Uterus (tissue), 4 donors: Measurements from ENCODE around the gene APOA5. TPM values are rescaled to one million over a fixed set of nuclear protein-coding genes. Genes with fewer than 3 reads are reported as not detected.

Experiments used
- DNase-seq, 2 donors: peaks; one replicate each; pipeline ENCODE4 v3.0.0-alpha.2; 2019 to 2020
- H3K27ac ChIP-seq, 2 donors: fragments of 200-600 bp; sonication (generic); 1 replicate in 1 of 2; 2 replicates in 1 of 2; pipeline ENCODE4 v1.5.1; 2016 to 2018
- H3K27me3 ChIP-seq, 2 donors: fragments of 200-600 bp; sonication (generic); one replicate each; pipeline ENCODE4 v1.5.1; 2018 to 2019; ENCODE audit warnings: control low read depth in 1 of 2
- H3K36me3 ChIP-seq, 2 donors: fragments of 200-600 bp; sonication (generic); one replicate each; pipeline ENCODE4 v1.5.1; 2019; ENCODE audit warnings: control low read depth in 1 of 2
- H3K4me1 ChIP-seq, 2 donors: fragments of 200-600 bp; sonication (generic); one replicate each; pipeline ENCODE4 v1.5.1; 2018 to 2019; ENCODE audit warnings: control low read depth in 1 of 2
- H3K4me3 ChIP-seq, 2 donors: fragments of 200-600 bp; sonication (generic); 1 replicate in 1 of 2; 2 replicates in 1 of 2; pipeline ENCODE4 v1.5.1; 2018 to 2019; ENCODE audit warnings: mild to moderate bottlenecking in 1 of 2
- H3K9me3 ChIP-seq, 2 donors: fragments of 200-600 bp; sonication (generic); one replicate each; pipeline ENCODE4 v1.5.1; 2019; ENCODE audit warnings: control low read depth in 1 of 2
- POLR2A ChIP-seq, 2 donors: fragments of 450-650 bp; IDR thresholded peaks; one replicate each; pipeline ENCODE4 v1.6.1; 2016; ENCODE audit warnings: antibody characterized with exemption in 2 of 2, mild to moderate bottlenecking in 1 of 2, moderate library complexity in 1 of 2
- intact Hi-C: fragments of 100-400 bp; cut with DNase I; formaldehyde crosslinking; loops from one replicate; pipeline ENCODE4 v1.15.1; 2023; ENCODE audit warnings: low total_unique reads
- total RNA-seq, 4 donors: library from RNA; depleted of rRNA in 3 of 4; stranded (reverse); fragments of >200 nt in 3 of 4; gene quantifications; one replicate each; pipeline versions ENCODE4 v1.1.0 to v1.2.4, GENCODE V29; 2014 to 2023
- TF ChIP-seq, protein P1 (sequence below), 4 experiments: fragments of 200-600 bp in 2 of 4; fragments of 450-650 bp in 2 of 4; sonication (generic) in 2 of 4; IDR thresholded peaks; one replicate each; pipeline ENCODE4 v1.5.1; 2016 to 2019; ENCODE audit warnings: antibody characterized with exemption in 4 of 4, mild to moderate bottlenecking in 2 of 4, moderate library complexity in 1 of 4
- donor health status: DM: yes; HTN: yes; CAD: no.

The APOA5 gene
- total RNA-seq, 4 donors from 2014 or later, result not detected

DNA sequence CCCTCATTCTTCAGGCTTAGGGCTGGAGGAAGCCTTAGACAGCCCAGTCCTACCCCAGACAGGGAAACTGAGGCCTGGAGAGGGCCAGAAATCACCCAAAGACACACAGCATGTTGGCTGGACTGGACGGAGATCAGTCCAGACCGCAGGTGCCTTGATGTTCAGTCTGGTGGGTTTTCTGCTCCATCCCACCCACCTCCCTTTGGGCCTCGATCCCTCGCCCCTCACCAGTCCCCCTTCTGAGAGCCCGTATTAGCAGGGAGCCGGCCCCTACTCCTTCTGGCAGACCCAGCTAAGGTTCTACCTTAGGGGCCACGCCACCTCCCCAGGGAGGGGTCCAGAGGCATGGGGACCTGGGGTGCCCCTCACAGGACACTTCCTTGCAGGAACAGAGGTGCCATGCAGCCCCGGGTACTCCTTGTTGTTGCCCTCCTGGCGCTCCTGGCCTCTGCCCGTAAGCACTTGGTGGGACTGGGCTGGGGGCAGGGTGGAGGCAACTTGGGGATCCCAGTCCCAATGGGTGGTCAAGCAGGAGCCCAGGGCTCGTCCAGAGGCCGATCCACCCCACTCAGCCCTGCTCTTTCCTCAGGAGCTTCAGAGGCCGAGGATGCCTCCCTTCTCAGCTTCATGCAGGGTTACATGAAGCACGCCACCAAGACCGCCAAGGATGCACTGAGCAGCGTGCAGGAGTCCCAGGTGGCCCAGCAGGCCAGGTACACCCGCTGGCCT, 38.7 kb upstream of the APOA5 start:
- Histone ChIP-seq H3K4me1 (peaks cover 0 to 2% of the 10 kb centered on the region in 2 donors), H3K9me3 (no peaks in the 10 kb centered on the region), H3K36me3 (no peaks in the 10 kb centered on the region), H3K27me3 (no peaks in the 10 kb centered on the region), H3K4me3 (no peak overlapping the region), H3K27ac (no peak overlapping the region)
- intact Hi-C loops, result no loop called here
- TF ChIP-seq, protein P1, sequence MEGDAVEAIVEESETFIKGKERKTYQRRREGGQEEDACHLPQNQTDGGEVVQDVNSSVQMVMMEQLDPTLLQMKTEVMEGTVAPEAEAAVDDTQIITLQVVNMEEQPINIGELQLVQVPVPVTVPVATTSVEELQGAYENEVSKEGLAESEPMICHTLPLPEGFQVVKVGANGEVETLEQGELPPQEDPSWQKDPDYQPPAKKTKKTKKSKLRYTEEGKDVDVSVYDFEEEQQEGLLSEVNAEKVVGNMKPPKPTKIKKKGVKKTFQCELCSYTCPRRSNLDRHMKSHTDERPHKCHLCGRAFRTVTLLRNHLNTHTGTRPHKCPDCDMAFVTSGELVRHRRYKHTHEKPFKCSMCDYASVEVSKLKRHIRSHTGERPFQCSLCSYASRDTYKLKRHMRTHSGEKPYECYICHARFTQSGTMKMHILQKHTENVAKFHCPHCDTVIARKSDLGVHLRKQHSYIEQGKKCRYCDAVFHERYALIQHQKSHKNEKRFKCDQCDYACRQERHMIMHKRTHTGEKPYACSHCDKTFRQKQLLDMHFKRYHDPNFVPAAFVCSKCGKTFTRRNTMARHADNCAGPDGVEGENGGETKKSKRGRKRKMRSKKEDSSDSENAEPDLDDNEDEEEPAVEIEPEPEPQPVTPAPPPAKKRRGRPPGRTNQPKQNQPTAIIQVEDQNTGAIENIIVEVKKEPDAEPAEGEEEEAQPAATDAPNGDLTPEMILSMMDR (IDR thresholded peaks at IDR 0.05), result no peak
- TF ChIP-seq POLR2A (IDR thresholded peaks at IDR 0.05), result no peak
- DNase-seq, result no peak

DNA sequence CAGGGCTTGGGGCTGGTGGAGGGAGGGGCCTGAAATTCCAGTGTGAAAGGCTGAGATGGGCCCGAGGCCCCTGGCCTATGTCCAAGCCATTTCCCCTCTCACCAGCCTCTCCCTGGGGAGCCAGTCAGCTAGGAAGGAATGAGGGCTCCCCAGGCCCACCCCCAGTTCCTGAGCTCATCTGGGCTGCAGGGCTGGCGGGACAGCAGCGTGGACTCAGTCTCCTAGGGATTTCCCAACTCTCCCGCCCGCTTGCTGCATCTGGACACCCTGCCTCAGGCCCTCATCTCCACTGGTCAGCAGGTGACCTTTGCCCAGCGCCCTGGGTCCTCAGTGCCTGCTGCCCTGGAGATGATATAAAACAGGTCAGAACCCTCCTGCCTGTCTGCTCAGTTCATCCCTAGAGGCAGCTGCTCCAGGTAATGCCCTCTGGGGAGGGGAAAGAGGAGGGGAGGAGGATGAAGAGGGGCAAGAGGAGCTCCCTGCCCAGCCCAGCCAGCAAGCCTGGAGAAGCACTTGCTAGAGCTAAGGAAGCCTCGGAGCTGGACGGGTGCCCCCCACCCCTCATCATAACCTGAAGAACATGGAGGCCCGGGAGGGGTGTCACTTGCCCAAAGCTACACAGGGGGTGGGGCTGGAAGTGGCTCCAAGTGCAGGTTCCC, 38.0 kb upstream of the APOA5 start, which contains the start of gene APOC3:
Gene APOC3, plus strand, starts transcription at position 383 of the 659 bp plus-strand sequence. CDS start 676 bp downstream, outside the sequence.
- TF ChIP-seq, protein P1 (IDR thresholded peaks at IDR 0.05), result no peak
- TF ChIP-seq POLR2A (IDR thresholded peaks at IDR 0.05), result no peak
- no peak within 1 kb of the TSS for H3K27ac ChIP-seq
- H3K4me3 ChIP-seq, result no peak within 1 kb of the TSS
- no peaks in the 10 kb centered on the region for H3K36me3 ChIP-seq
- no peak for DNase-seq
- no peaks in the 10 kb centered on the region for H3K4me1 ChIP-seq
- H3K9me3 ChIP-seq, result no peaks in the 10 kb centered on the region
- no peaks in the 10 kb centered on the region for H3K27me3 ChIP-seq
- intact Hi-C loops, result no loop called here

DNA sequence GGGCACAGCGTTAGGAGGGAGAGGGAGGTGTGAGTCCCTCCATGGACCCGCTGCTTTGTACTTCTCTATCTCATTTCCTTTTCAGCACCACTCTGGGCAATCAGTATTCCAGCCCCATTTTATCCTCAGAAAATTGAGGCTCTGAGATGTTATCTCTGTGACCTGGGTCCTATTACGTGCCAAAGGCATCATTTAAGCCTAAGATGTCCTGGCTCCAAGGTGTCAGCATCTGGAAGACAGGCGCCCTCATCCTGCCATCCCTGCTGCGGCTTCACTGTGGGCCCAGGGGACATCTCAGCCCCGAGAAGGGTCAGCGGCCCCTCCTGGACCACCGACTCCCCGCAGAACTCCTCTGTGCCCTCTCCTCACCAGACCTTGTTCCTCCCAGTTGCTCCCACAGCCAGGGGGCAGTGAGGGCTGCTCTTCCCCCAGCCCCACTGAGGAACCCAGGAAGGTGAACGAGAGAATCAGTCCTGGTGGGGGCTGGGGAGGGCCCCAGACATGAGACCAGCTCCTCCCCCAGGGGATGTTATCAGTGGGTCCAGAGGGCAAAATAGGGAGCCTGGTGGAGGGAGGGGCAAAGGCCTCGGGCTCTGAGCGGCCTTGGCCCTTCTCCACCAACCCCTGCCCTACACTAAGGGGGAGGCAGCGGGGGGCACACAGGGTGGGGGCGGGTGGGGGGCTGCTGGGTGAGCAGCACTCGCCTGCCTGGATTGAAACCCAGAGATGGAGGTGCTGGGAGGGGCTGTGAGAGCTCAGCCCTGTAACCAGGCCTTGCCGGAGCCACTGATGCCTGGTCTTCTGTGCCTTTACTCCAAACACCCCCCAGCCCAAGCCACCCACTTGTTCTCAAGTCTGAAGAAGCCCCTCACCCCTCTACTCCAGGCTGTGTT, 37.2 kb upstream of the APOA5 start:
- TF ChIP-seq POLR2A (IDR thresholded peaks at IDR 0.05), result no peak
- TF ChIP-seq, protein P1 (IDR thresholded peaks at IDR 0.05), result no peak
- Histone ChIP-seq H3K27ac (no peak overlapping the region), H3K36me3 (no peaks in the 10 kb centered on the region)

DNA sequence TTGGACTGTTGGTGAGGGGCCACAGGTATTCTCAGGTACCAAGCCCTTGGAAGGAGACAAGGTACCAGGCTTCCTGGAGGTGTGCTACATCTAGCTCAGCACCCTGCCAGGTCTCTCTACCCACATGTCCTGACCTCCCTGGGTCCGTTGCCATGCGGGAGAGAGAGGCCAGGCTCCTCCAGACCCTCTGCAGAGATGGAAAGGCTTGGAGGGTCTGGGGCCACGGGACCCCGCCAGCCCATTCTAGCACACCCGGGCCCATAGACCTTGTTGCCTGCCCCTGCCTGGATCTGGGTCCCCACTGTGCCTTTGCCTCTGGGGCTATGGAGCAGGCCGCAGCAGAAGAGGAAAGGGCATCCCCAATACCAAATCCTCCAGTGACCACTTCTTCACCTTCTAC, 35.8 kb upstream of the APOA5 start:
- Histone ChIP-seq H3K27me3 (no peaks in the 10 kb centered on the region), H3K9me3 (no peaks in the 10 kb centered on the region), H3K4me1 (no peaks in the 10 kb centered on the region), H3K27ac (no peak overlapping the region), H3K36me3 (no peaks in the 10 kb centered on the region), H3K4me3 (no peak overlapping the region)
- intact Hi-C loops, result no loop called here
- TF ChIP-seq POLR2A (IDR thresholded peaks at IDR 0.05), result no peak
- TF ChIP-seq, protein P1 (IDR thresholded peaks at IDR 0.05), result no peak
- DNase-seq, result no peak

More for the DNA sequence above, 37.2 kb upstream of the APOA5 start:
- Histone ChIP-seq H3K4me1 (no peaks in the 10 kb centered on the region), H3K4me3 (no peak overlapping the region), H3K9me3 (no peaks in the 10 kb centered on the region), H3K27me3 (no peaks in the 10 kb centered on the region)
- intact Hi-C loops, result no loop called here
- DNase-seq, result no peak
